H9 (cell line): ENCODE data around the gene FLNA. TPM values are rescaled to one million over a fixed set of nuclear protein-coding genes. Genes with fewer than 3 reads are reported as not detected.

Experiments used
- DNase-seq: peaks from one replicate; pipeline ENCODE4 v3.0.0-alpha.2; 2017
- H2AFZ ChIP-seq: one replicate; pipeline ENCODE4 v1.6.1; 2013; ENCODE audit warnings: mild to moderate bottlenecking, low read length, control low read depth, moderate library complexity
- H2AK5ac ChIP-seq: 2 replicates; pipeline ENCODE4 v1.6.1; 2013; ENCODE audit warnings: low read length, control low read depth, mixed read lengths; ENCODE audit not compliant: insufficient read length
- H2BK120ac ChIP-seq: one replicate; pipeline ENCODE4 v1.6.1; 2013; ENCODE audit warnings: low read depth, mild to moderate bottlenecking, low read length, control low read depth, inconsistent platforms; ENCODE audit not compliant: poor library complexity, severe bottlenecking
- H2BK12ac ChIP-seq: 2 replicates; pipeline ENCODE4 v1.6.1; 2013; ENCODE audit warnings: low read length, control low read depth, mixed read lengths, low read depth; ENCODE audit not compliant: insufficient read length
- H2BK15ac ChIP-seq: 2 replicates; pipeline ENCODE4 v1.6.1; 2013; ENCODE audit warnings: low read depth, low read length, control low read depth
- H2BK20ac ChIP-seq: one replicate; pipeline ENCODE4 v1.6.1; 2013; ENCODE audit warnings: low read depth, mild to moderate bottlenecking, low read length, control low read depth, inconsistent platforms; ENCODE audit not compliant: poor library complexity, severe bottlenecking
- H2BK5ac ChIP-seq: 2 replicates; pipeline ENCODE4 v1.6.1; 2013; ENCODE audit warnings: low read length, control low read depth, mixed read lengths; ENCODE audit not compliant: insufficient read length
- H3K14ac ChIP-seq: 2 replicates; pipeline ENCODE4 v1.6.1; 2013; ENCODE audit warnings: low read length, control low read depth; ENCODE audit not compliant: insufficient read depth
- H3K18ac ChIP-seq: 2 replicates; pipeline ENCODE4 v1.6.1; 2013; ENCODE audit warnings: low read depth, mild to moderate bottlenecking, mixed read lengths, low read length, control low read depth; ENCODE audit not compliant: insufficient read length
- H3K23ac ChIP-seq: 2 replicates; pipeline ENCODE4 v1.6.1; 2013; ENCODE audit warnings: low read length, control low read depth, mixed read lengths, low read depth; ENCODE audit not compliant: insufficient read length
- H3K23me2 ChIP-seq: 2 replicates; pipeline ENCODE4 v1.6.1; 2013; ENCODE audit warnings: low read depth, mild to moderate bottlenecking, mixed read lengths, low read length, control low read depth; ENCODE audit not compliant: insufficient read length, poor library complexity, severe bottlenecking
- H3K27ac ChIP-seq: 2 replicates; pipeline ENCODE4 v1.5.1; 2013; ENCODE audit warnings: low read length, control low read depth, mixed read lengths, low read depth; ENCODE audit not compliant: insufficient read length
- H3K27me3 ChIP-seq: 2 replicates; pipeline ENCODE4 v1.6.1; 2013; ENCODE audit warnings: low read length, control low read depth, inconsistent platforms; ENCODE audit not compliant: insufficient read depth
- H3K4ac ChIP-seq: 2 replicates; pipeline ENCODE4 v1.6.1; 2013; ENCODE audit warnings: low read depth, mild to moderate bottlenecking, control low read depth, inconsistent platforms, low read length, moderate library complexity
- H3K4me1 ChIP-seq: 2 replicates; pipeline ENCODE4 v1.6.1; 2013; ENCODE audit warnings: low read length, control low read depth, inconsistent platforms; ENCODE audit not compliant: insufficient read depth
- H3K4me2 ChIP-seq: 2 replicates; pipeline ENCODE4 v1.6.1; 2013; ENCODE audit warnings: low read length, control low read depth, mixed read lengths; ENCODE audit not compliant: insufficient read length, insufficient read depth
- H3K56ac ChIP-seq: 2 replicates; pipeline ENCODE4 v1.6.1; 2013; ENCODE audit warnings: low read depth, mild to moderate bottlenecking, mixed read lengths, low read length, control low read depth; ENCODE audit not compliant: insufficient read length
- H3K79me1 ChIP-seq: 2 replicates; pipeline ENCODE4 v1.6.1; 2013; ENCODE audit warnings: low read depth, mild to moderate bottlenecking, moderate library complexity, low read length, control low read depth, inconsistent platforms; ENCODE audit not compliant: insufficient read depth, poor library complexity, severe bottlenecking
- H3K79me2 ChIP-seq: 2 replicates; pipeline ENCODE4 v1.6.1; 2013; ENCODE audit warnings: low read length, control low read depth, inconsistent platforms; ENCODE audit not compliant: insufficient read depth
- H3K9ac ChIP-seq: 2 replicates; pipeline ENCODE4 v1.6.1; 2013; ENCODE audit warnings: low read length, control low read depth, mixed read lengths; ENCODE audit not compliant: insufficient read length; ENCODE audit errors: extremely low read depth
- H3K9me3 ChIP-seq: one replicate; pipeline ENCODE4 v1.6.1; 2013; ENCODE audit warnings: low read depth, low read length, inconsistent platforms; ENCODE audit not compliant: control insufficient read depth
- H3T11ph ChIP-seq: one replicate; pipeline ENCODE4 v1.6.1; 2013; ENCODE audit warnings: mild to moderate bottlenecking, low read length, control low read depth, inconsistent platforms
- H4K20me1 ChIP-seq: one replicate; pipeline ENCODE4 v1.6.1; 2013; ENCODE audit not compliant: control insufficient read depth, insufficient read length, insufficient read depth
- H4K5ac ChIP-seq: 2 replicates; pipeline ENCODE4 v1.6.1; 2013; ENCODE audit warnings: low read depth, mild to moderate bottlenecking, mixed read lengths, low read length, control low read depth; ENCODE audit not compliant: insufficient read length
- H4K8ac ChIP-seq: replicated peaks from 2 replicates; pipeline ENCODE4 v1.6.1; 2013; ENCODE audit warnings: low read length, control low read depth, mixed read lengths, low read depth; ENCODE audit not compliant: insufficient read length
- H4K91ac ChIP-seq: 2 replicates; pipeline ENCODE4 v1.6.1; 2013; ENCODE audit warnings: low read depth, mild to moderate bottlenecking, moderate library complexity, mixed read lengths, low read length, control low read depth; ENCODE audit not compliant: insufficient read length
- H3K27ac Mint-ChIP-seq, 3 experiments: 2 replicates in 2 of 3; 3 replicates in 1 of 3; pipeline ENCODE4 v1.8.0; 2020 to 2021; ENCODE audit warnings: mixed read lengths in 3 of 3, mild to moderate bottlenecking in 1 of 3, moderate library complexity in 1 of 3
- H3K27me3 Mint-ChIP-seq: 2 replicates; pipeline ENCODE4 v1.8.0; 2021; ENCODE audit warnings: low read depth, mild to moderate bottlenecking, moderate library complexity, mixed read lengths
- H3K36me3 Mint-ChIP-seq, 3 experiments: 2 replicates in 2 of 3; 3 replicates in 1 of 3; pipeline ENCODE4 v1.8.0; 2020 to 2021; ENCODE audit warnings: low read depth in 3 of 3, mixed read lengths in 3 of 3; ENCODE audit not compliant: insufficient read depth in 1 of 3
- H3K4me1 Mint-ChIP-seq, 2 experiments: 2 replicates each; pipeline ENCODE4 v1.8.0; 2020; ENCODE audit warnings: mixed read lengths in 2 of 2
- H3K4me3 Mint-ChIP-seq, 2 experiments: 2 replicates in 1 of 2; 3 replicates in 1 of 2; pipeline ENCODE4 v1.8.0; 2020 to 2021; ENCODE audit warnings: mild to moderate bottlenecking in 2 of 2, mixed read lengths in 2 of 2, moderate library complexity in 1 of 2
- H3K9me3 Mint-ChIP-seq, 2 experiments: 2 replicates in 1 of 2; 3 replicates in 1 of 2; pipeline ENCODE4 v1.8.0; 2020; ENCODE audit warnings: mild to moderate bottlenecking in 2 of 2, mixed read lengths in 2 of 2, moderate library complexity in 1 of 2
- WGBS: extraction: QIAGEN DNeasy Blood & Tissue Kit; methylation state at CpG from one replicate; pipeline ENCODE4 v1.1.7; 2013; ENCODE audit warnings: missing lambda C conversion rate, low lambda C conversion rate, mixed read lengths; ENCODE audit not compliant: insufficient read length; ENCODE audit errors: extremely low coverage; 5-methylcytosine and 5-hydroxymethylcytosine counted together
- total RNA-seq: library from RNA; stranded (reverse); gene quantifications from 2 replicates; pipeline ENCODE4 v1.2.1, GENCODE V29; 2021
- TF ChIP-seq, protein P1 (sequence below): fragments of 200-600 bp; sonication (generic); conservative IDR thresholded peaks from 3 replicates; pipeline ENCODE4 v1.8.0; 2021; ENCODE audit warnings: antibody characterized with exemption, mild to moderate bottlenecking

The FLNA gene
- total RNA-seq, 1 experiment from 2014 or later = 957 TPM

DNA sequence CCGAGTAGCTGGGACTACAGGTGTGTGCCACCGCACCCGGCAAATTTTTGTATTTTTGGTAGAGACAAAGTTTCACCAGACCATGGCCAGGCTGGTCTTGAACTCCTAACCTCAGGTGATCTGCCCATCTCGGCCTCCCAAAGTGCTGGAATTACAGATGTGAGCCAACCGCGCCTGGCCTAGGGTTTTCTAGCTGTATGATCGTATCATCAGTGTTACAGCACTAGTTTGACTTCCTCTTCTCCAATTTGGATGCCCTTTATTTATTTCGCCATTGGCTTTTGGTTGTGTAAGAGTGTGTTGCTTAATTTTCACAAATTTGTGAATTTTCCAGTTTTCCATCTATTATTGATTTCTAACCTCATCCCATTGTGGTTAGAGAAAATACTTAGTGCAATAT is 73.6 kb downstream of the FLNA start:
- Histone ChIP-seq H2AK5ac (no peak overlapping the region), H2BK12ac (no peak overlapping the region), H2BK20ac (no peak overlapping the region), H3K79me2 (no peaks in the 10 kb centered on the region), H3K18ac (no peak overlapping the region), H3K4me1 (no peaks in the 10 kb centered on the region), H3K56ac (no peak overlapping the region), H4K20me1 (no peaks in the 10 kb centered on the region), H3K27ac (no peak overlapping the region), H3K79me1 (no peaks in the 10 kb centered on the region), H2BK120ac (no peak overlapping the region), H2AFZ (no peak overlapping the region), H3K23ac (no peak overlapping the region), H2BK15ac (no peak overlapping the region), H3K4me2 (no peak overlapping the region), H2BK5ac (no peak overlapping the region), H3K4ac (no peak overlapping the region), H3K14ac (no peak overlapping the region), H4K5ac (no peak overlapping the region), H3K9me3 (peaks cover 17% of the 10 kb centered on the region), H3K27me3 (no peaks in the 10 kb centered on the region), H3K9ac (no peak overlapping the region), H4K91ac (no peak overlapping the region), H3T11ph (no peak overlapping the region), H4K8ac (no peak overlapping the region), H3K23me2 (no peaks in the 10 kb centered on the region)
- peaks cover 2% of the 10 kb centered on the region for H3K27me3 Mint-ChIP-seq
- H3K4me3 Mint-ChIP-seq = no peak overlapping the region
- H3K4me1 Mint-ChIP-seq = peaks cover 0 to 12% of the 10 kb centered on the region in 2 experiments; a peak in 2 of 4 replicates
- H3K9me3 Mint-ChIP-seq = peaks cover 70 to 84% of the 10 kb centered on the region in 2 experiments
- TF ChIP-seq, protein P1, sequence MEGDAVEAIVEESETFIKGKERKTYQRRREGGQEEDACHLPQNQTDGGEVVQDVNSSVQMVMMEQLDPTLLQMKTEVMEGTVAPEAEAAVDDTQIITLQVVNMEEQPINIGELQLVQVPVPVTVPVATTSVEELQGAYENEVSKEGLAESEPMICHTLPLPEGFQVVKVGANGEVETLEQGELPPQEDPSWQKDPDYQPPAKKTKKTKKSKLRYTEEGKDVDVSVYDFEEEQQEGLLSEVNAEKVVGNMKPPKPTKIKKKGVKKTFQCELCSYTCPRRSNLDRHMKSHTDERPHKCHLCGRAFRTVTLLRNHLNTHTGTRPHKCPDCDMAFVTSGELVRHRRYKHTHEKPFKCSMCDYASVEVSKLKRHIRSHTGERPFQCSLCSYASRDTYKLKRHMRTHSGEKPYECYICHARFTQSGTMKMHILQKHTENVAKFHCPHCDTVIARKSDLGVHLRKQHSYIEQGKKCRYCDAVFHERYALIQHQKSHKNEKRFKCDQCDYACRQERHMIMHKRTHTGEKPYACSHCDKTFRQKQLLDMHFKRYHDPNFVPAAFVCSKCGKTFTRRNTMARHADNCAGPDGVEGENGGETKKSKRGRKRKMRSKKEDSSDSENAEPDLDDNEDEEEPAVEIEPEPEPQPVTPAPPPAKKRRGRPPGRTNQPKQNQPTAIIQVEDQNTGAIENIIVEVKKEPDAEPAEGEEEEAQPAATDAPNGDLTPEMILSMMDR = no peak
- DNase-seq = no peak
- no peak overlapping the region for H3K27ac Mint-ChIP-seq
- peaks cover 4 to 7% (median 5%) of the 10 kb centered on the region in 3 experiments; a peak in 6 of 7 replicates for H3K36me3 Mint-ChIP-seq
- WGBS = no CpG with 5 or more reads among the region's 8 CpGs

Other genes starting within 250 kb of the FLNA start
- gene OPN1LW, start 230.4 kb downstream of the FLNA start, total RNA-seq = not detected in 2 replicates
- not detected in 2 replicates for gene OPN1MW, start 192.0 kb downstream of the FLNA start, total RNA-seq
- gene OPN1MW2, start 154.9 kb downstream of the FLNA start, total RNA-seq = not detected in 2 replicates
- not detected in 2 replicates for gene OPN1MW3, start 117.1 kb downstream of the FLNA start, total RNA-seq
- gene TEX28, start 79.5 kb downstream of the FLNA start, total RNA-seq = not detected in 2 replicates
- not detected in 2 replicates for gene TKTL1, start 78.8 kb downstream of the FLNA start, total RNA-seq
- 113 and 115 TPM in 2 replicates for gene EMD, start 4.7 kb upstream of the FLNA start, total RNA-seq
- gene RPL10, start 23.7 kb upstream of the FLNA start, total RNA-seq = 2,110 and 2,124 TPM in 2 replicates
- gene DNASE1L1, start 34.6 kb upstream of the FLNA start, total RNA-seq = 14.2 and 14.5 TPM in 2 replicates
- gene TAFAZZIN, start 36.9 kb upstream of the FLNA start, total RNA-seq = 24.7 and 25.5 TPM in 2 replicates
- gene ATP6AP1, start 54.0 kb upstream of the FLNA start, total RNA-seq = 45.6 and 49.2 TPM in 2 replicates
- gene GDI1, start 62.5 kb upstream of the FLNA start, total RNA-seq = 111 and 112 TPM in 2 replicates
- gene FAM50A, start 69.5 kb upstream of the FLNA start, total RNA-seq = 56.7 and 57.4 TPM in 2 replicates
- gene PLXNA3, start 83.6 kb upstream of the FLNA start, total RNA-seq = 36.3 and 45.5 TPM in 2 replicates
- gene LAGE3, start 104.6 kb upstream of the FLNA start, total RNA-seq = 32.1 and 32.5 TPM in 2 replicates
- gene UBL4A, start 112.0 kb upstream of the FLNA start, total RNA-seq = 30.9 and 35.4 TPM in 2 replicates
- gene SLC10A3, start 116.0 kb upstream of the FLNA start, total RNA-seq = 8.8 and 9.4 TPM in 2 replicates
- 21.0 and 22.8 TPM in 2 replicates for gene FAM3A, start 141.6 kb upstream of the FLNA start, total RNA-seq
- 68.7 and 70.5 TPM in 2 replicates for gene G6PD, start 172.2 kb upstream of the FLNA start, total RNA-seq
- gene IKBKG, start 173.0 kb upstream of the FLNA start, total RNA-seq = 16.2 and 17.8 TPM in 2 replicates
- gene CTAG1A, start 210.5 kb upstream of the FLNA start, total RNA-seq = not detected in 2 replicates
- gene CTAG1B, start 244.6 kb upstream of the FLNA start, total RNA-seq = not detected in 2 replicates